ENCODE results near the gene GNB5. TPM values are rescaled to one million over a fixed set of nuclear protein-coding genes. Genes with fewer than 3 reads are reported as not detected.
A peak's percentile ranks its signal among the peaks of the same experiment; 100 is the strongest.
"Not testable (repeated sequence)": the region's sequence is repeated elsewhere in the genome, so short reads cannot be mapped to it uniquely, and the experiment has no call there.

The GNB5 gene
- polyA plus RNA-seq (2013, experiment 1 of 2), result 9.0 TPM
- 9.4 TPM for polyA plus RNA-seq (2013, experiment 2 of 2)

GRCh38 chr15:52191207-52191606 is at the start of gene GNB5:
Gene GNB5, minus strand, starts transcription at chr15:52191392. Its CDS starts 6,716 bp downstream, at chr15:52184676.
- H3K27ac ChIP-seq (ENCODE audit: low read depth, low read length), result no peak within 1 kb of the TSS
- no peak within 1 kb of the TSS for H2BK15ac ChIP-seq (replicated peaks; ENCODE audit: low read depth)
- H3K27me3 ChIP-seq (ENCODE audit: insufficient read depth, low read length, poor library complexity), result no peaks in the 10 kb centered on the region
- H2BK120ac ChIP-seq (ENCODE audit: low read depth, low read length), result no peak within 1 kb of the TSS
- H2BK5ac ChIP-seq (ENCODE audit: low read length), result no peak within 1 kb of the TSS
- H2AK5ac ChIP-seq (ENCODE audit: low read length), result no peak within 1 kb of the TSS
- DNase-seq, result peak; percentile 88
- no CpG with 5 or more reads among the region's 7 CpGs for WGBS (ENCODE audit: extremely low coverage, insufficient coverage, low lambda C conversion rate)
- H3K4me1 ChIP-seq (ENCODE audit: control insufficient read depth, low read depth, low read length), result peaks cover 2% of the 10 kb centered on the region
- H3K36me3 ChIP-seq (ENCODE audit: control insufficient read depth, insufficient read depth, low read length), result no peaks in the 10 kb centered on the region
- H3K56ac ChIP-seq (ENCODE audit: low read length), result no peak within 1 kb of the TSS
- no peak within 1 kb of the TSS for H4K5ac ChIP-seq (ENCODE audit: low read length)
- no peak within 1 kb of the TSS for H3K23ac ChIP-seq (ENCODE audit: low read length)
- H3K4me2 ChIP-seq (ENCODE audit: low read length), result no peak within 1 kb of the TSS
- no peak within 1 kb of the TSS for H3K18ac ChIP-seq (ENCODE audit: low read length)
- H3K9ac ChIP-seq (ENCODE audit: low read length), result no peak within 1 kb of the TSS
- no peaks in the 10 kb centered on the region for H3K79me1 ChIP-seq (ENCODE audit: low read length)
- no peak within 1 kb of the TSS for H3K4me3 ChIP-seq (ENCODE audit: low read length)
- H3K79me2 ChIP-seq (ENCODE audit: control insufficient read depth, insufficient read depth, low read length), result no peaks in the 10 kb centered on the region
- H4K8ac ChIP-seq (ENCODE audit: low read depth, low read length), result no peak within 1 kb of the TSS
- no peak within 1 kb of the TSS for H3K4ac ChIP-seq (ENCODE audit: low read depth, low read length)

- Histone ChIP-seq H3K23ac (ENCODE audit: low read length) (no peak overlapping the region), H3K9ac (ENCODE audit: low read length) (no peak overlapping the region), H3K79me1 (ENCODE audit: low read length) (no peaks in the 10 kb centered on the region), H3K18ac (ENCODE audit: low read length) (no peak overlapping the region), H3K27ac (ENCODE audit: low read depth, low read length) (no peak overlapping the region), H2BK15ac (replicated peaks; ENCODE audit: low read depth) (no peak overlapping the region), H2BK5ac (ENCODE audit: low read length) (no peak overlapping the region), H2BK120ac (ENCODE audit: low read depth, low read length) (no peak overlapping the region), H3K4ac (ENCODE audit: low read depth, low read length) (no peak overlapping the region), H3K36me3 (ENCODE audit: control insufficient read depth, insufficient read depth, low read length) (peaks cover 1% of the 10 kb centered on the region), H3K27me3 (ENCODE audit: insufficient read depth, low read length, poor library complexity) (no peaks in the 10 kb centered on the region), H4K8ac (ENCODE audit: low read depth, low read length) (no peak overlapping the region), H3K56ac (ENCODE audit: low read length) (no peak overlapping the region), H3K4me1 (ENCODE audit: control insufficient read depth, low read depth, low read length) (no peaks in the 10 kb centered on the region), H4K5ac (ENCODE audit: low read length) (no peak overlapping the region), H3K4me2 (ENCODE audit: low read length) (no peak overlapping the region), H3K79me2 (ENCODE audit: control insufficient read depth, insufficient read depth, low read length) (no peaks in the 10 kb centered on the region), H2AK5ac (ENCODE audit: low read length) (no peak overlapping the region), H3K4me3 (ENCODE audit: low read length) (no peak overlapping the region)
- DNase-seq, result no peak
- WGBS (ENCODE audit: extremely low coverage, insufficient coverage, low lambda C conversion rate), result no CpG with 5 or more reads among the region's 3 CpGs
These were observed 49.0 kb upstream of the GNB5 start for GRCh38 chr15:52240166-52240565.

DNA sequence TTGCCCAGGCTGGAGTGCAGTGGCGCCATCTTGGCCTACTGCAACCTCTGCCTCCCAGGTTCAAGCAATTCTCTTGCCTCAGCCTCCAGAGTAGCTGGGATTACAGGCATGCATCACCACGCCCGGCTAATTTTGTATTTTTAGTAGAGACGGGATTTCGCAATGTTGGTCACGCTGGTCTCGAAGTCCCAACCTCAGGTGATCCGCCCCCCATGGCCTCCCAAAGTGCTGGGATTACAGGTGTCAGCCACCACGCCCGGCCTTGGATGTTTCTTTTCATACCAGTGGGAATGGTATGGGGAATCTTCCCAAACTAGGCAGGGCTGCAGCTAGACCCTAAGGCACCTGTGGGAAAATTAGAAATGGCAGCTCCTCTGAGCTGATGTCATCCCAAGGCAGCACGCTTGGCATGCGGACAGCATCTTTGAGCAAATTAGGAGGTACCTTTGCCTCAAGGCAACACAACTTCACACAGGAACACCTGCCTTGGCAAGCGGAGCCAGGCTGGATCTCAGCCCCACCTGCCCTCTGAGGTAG is 47.9 kb upstream of the GNB5 start:
- H3K36me3 ChIP-seq (ENCODE audit: control insufficient read depth, insufficient read depth, low read length); H2BK5ac ChIP-seq (ENCODE audit: low read length); H2AK5ac ChIP-seq (ENCODE audit: low read length); H2BK15ac ChIP-seq (replicated peaks; ENCODE audit: low read depth); H4K8ac ChIP-seq (ENCODE audit: low read depth, low read length); H3K4me1 ChIP-seq (ENCODE audit: control insufficient read depth, low read depth, low read length); H2BK120ac ChIP-seq (ENCODE audit: low read depth, low read length); H4K5ac ChIP-seq (ENCODE audit: low read length); H3K27me3 ChIP-seq (ENCODE audit: insufficient read depth, low read length, poor library complexity); H3K79me1 ChIP-seq (ENCODE audit: low read length); H3K56ac ChIP-seq (ENCODE audit: low read length); H3K4me2 ChIP-seq (ENCODE audit: low read length); H3K79me2 ChIP-seq (ENCODE audit: control insufficient read depth, insufficient read depth, low read length); H3K27ac ChIP-seq (ENCODE audit: low read depth, low read length); DNase-seq; H3K18ac ChIP-seq (ENCODE audit: low read length); H3K9ac ChIP-seq (ENCODE audit: low read length); H3K4ac ChIP-seq (ENCODE audit: low read depth, low read length); H3K4me3 ChIP-seq (ENCODE audit: low read length); H3K23ac ChIP-seq (ENCODE audit: low read length): not testable (repeated sequence)
- no CpG with 5 or more reads among the region's 13 CpGs for WGBS (ENCODE audit: extremely low coverage, insufficient coverage, low lambda C conversion rate)

DNA sequence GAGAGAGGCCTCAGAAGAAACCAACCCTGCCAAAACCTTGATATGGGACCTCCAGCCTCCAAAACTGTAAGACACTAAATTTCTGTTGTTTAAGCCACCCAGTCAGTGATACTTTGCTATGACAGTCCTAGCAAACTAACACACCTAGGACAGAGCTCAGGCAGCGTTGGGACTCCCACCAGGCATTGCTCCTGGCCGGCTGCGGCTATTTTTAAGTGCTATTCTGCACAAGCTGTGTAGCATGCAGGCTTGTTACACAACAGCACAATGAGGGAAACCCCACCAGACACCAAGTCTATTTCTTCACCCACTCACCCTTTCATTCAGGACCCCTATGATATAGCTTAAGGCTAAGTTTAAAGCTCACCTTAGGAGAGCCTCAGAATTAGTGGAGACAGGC is 47.0 kb upstream of the GNB5 start:
- Histone ChIP-seq H3K4me1 (ENCODE audit: control insufficient read depth, low read depth, low read length) (no peaks in the 10 kb centered on the region), H2BK15ac (replicated peaks; ENCODE audit: low read depth) (no peak overlapping the region), H3K4me3 (ENCODE audit: low read length) (no peak overlapping the region), H3K23ac (ENCODE audit: low read length) (no peak overlapping the region), H3K79me1 (ENCODE audit: low read length) (no peaks in the 10 kb centered on the region), H3K18ac (ENCODE audit: low read length) (no peak overlapping the region), H2BK5ac (ENCODE audit: low read length) (no peak overlapping the region), H3K36me3 (ENCODE audit: control insufficient read depth, insufficient read depth, low read length) (peaks cover 1% of the 10 kb centered on the region), H3K79me2 (ENCODE audit: control insufficient read depth, insufficient read depth, low read length) (no peaks in the 10 kb centered on the region), H3K4me2 (ENCODE audit: low read length) (no peak overlapping the region), H3K9ac (ENCODE audit: low read length) (no peak overlapping the region), H3K27ac (ENCODE audit: low read depth, low read length) (no peak overlapping the region), H3K27me3 (ENCODE audit: insufficient read depth, low read length, poor library complexity) (no peaks in the 10 kb centered on the region), H2AK5ac (ENCODE audit: low read length) (no peak overlapping the region), H3K4ac (ENCODE audit: low read depth, low read length) (no peak overlapping the region), H2BK120ac (ENCODE audit: low read depth, low read length) (no peak overlapping the region), H3K56ac (ENCODE audit: low read length) (no peak overlapping the region), H4K5ac (ENCODE audit: low read length) (no peak overlapping the region), H4K8ac (ENCODE audit: low read depth, low read length) (no peak overlapping the region)
- no CpG with 5 or more reads among the region's 3 CpGs for WGBS (ENCODE audit: extremely low coverage, insufficient coverage, low lambda C conversion rate)
- DNase-seq, result no peak

- Histone ChIP-seq H4K5ac (ENCODE audit: low read length) (no peak overlapping the region), H3K18ac (ENCODE audit: low read length) (no peak overlapping the region), H3K56ac (ENCODE audit: low read length) (no peak overlapping the region), H3K36me3 (ENCODE audit: control insufficient read depth, insufficient read depth, low read length) (peaks cover 1% of the 10 kb centered on the region), H3K4me2 (ENCODE audit: low read length) (no peak overlapping the region), H3K79me2 (ENCODE audit: control insufficient read depth, insufficient read depth, low read length) (no peaks in the 10 kb centered on the region), H3K27me3 (ENCODE audit: insufficient read depth, low read length, poor library complexity) (no peaks in the 10 kb centered on the region), H3K4me1 (ENCODE audit: control insufficient read depth, low read depth, low read length) (no peaks in the 10 kb centered on the region), H3K27ac (ENCODE audit: low read depth, low read length) (no peak overlapping the region), H3K79me1 (ENCODE audit: low read length) (no peaks in the 10 kb centered on the region), H3K9ac (ENCODE audit: low read length) (no peak overlapping the region), H3K23ac (ENCODE audit: low read length) (no peak overlapping the region), H2BK120ac (ENCODE audit: low read depth, low read length) (no peak overlapping the region), H2AK5ac (ENCODE audit: low read length) (no peak overlapping the region), H2BK5ac (ENCODE audit: low read length) (no peak overlapping the region), H3K4me3 (ENCODE audit: low read length) (no peak overlapping the region), H2BK15ac (replicated peaks; ENCODE audit: low read depth) (no peak overlapping the region), H3K4ac (ENCODE audit: low read depth, low read length) (no peak overlapping the region), H4K8ac (ENCODE audit: low read depth, low read length) (no peak overlapping the region)
- WGBS (ENCODE audit: extremely low coverage, insufficient coverage, low lambda C conversion rate), result no CpG with 5 or more reads among the region's 8 CpGs
- peak; percentile 44 for DNase-seq
These were observed 44.8 kb upstream of the GNB5 start for GRCh38 chr15:52236013-52236412.

All from mesendoderm (in vitro differentiated cells).